Smooth muscle cell (in vitro differentiated cells): ENCODE measurements around the gene GRM8. TPM values are rescaled to one million over a fixed set of nuclear protein-coding genes. Genes with fewer than 3 reads are reported as not detected.

ENCODE experiments used
- DNase-seq: peaks from one replicate; lab custom pipeline; 2025; ENCODE audit not compliant: unreplicated experiment; lab: John Stamatoyannopoulos, UW
- H2AFZ ChIP-seq: fragments of 200-600 bp; sonication (generic); 2 replicates; pipeline ENCODE4 v1.6.0; 2016; ENCODE audit warnings: antibody characterized with exemption, low read depth, mild to moderate bottlenecking
- H3F3A ChIP-seq: fragments of 200-600 bp; sonication (generic); 2 replicates; pipeline ENCODE4 v1.6.0; 2017; ENCODE audit warnings: antibody characterized with exemption, low read depth
- H3K27ac ChIP-seq: fragments of 200-600 bp; sonication (generic); 2 replicates; pipeline ENCODE4 v1.5.1; 2016; ENCODE audit warnings: low read depth, mild to moderate bottlenecking
- H3K27me3 ChIP-seq: fragments of 200-600 bp; sonication (generic); 2 replicates; pipeline ENCODE4 v1.6.1; 2016; ENCODE audit warnings: low read depth, mild to moderate bottlenecking
- H3K36me3 ChIP-seq: fragments of 200-600 bp; sonication (generic); 2 replicates; pipeline ENCODE4 v1.5.1; 2016; ENCODE audit warnings: low read depth
- H3K4me1 ChIP-seq: fragments of 200-600 bp; sonication (generic); 2 replicates; pipeline ENCODE4 v1.5.1; 2016; ENCODE audit warnings: low read depth
- H3K4me2 ChIP-seq: fragments of 200-600 bp; sonication (generic); 2 replicates; pipeline ENCODE4 v1.6.0; 2016; ENCODE audit warnings: mild to moderate bottlenecking
- H3K4me3 ChIP-seq: fragments of 200-600 bp; sonication (generic); 2 replicates; pipeline ENCODE4 v1.5.1; 2016; ENCODE audit warnings: mild to moderate bottlenecking
- H3K79me2 ChIP-seq: fragments of 200-600 bp; sonication (generic); 2 replicates; pipeline ENCODE4 v1.6.0; 2016; ENCODE audit warnings: low read depth, mild to moderate bottlenecking
- H3K9ac ChIP-seq: fragments of 200-600 bp; sonication (generic); 2 replicates; pipeline ENCODE4 v1.6.0; 2016; ENCODE audit warnings: low read depth
- H3K9me3 ChIP-seq: fragments of 200-600 bp; sonication (generic); replicated peaks from 2 replicates; pipeline ENCODE4 v1.5.1; 2016; ENCODE audit warnings: low read depth
- H4K20me1 ChIP-seq: fragments of 200-600 bp; sonication (generic); 2 replicates; pipeline ENCODE4 v1.6.0; 2016; ENCODE audit warnings: low read depth
- CTCF ChIP-seq: fragments of 200-600 bp; sonication (generic); IDR thresholded peaks from 2 replicates; pipeline ENCODE4 v1.5.1; 2017; ENCODE audit warnings: borderline replicate concordance, mild to moderate bottlenecking, antibody characterized with exemption; ENCODE audit not compliant: insufficient read depth, poor library complexity, severe bottlenecking
- WGBS: methylation state at CpG from one replicate; pipeline ENCODE4 v1.1.7; 2016; ENCODE audit warnings: low lambda C conversion rate; 5-methylcytosine and 5-hydroxymethylcytosine counted together
- polyA plus RNA-seq: library from polyadenylated mRNA; unstranded; fragments of >200 nt; fragmentation: Nextera tagmentation; extraction: Ambion mirVana; gene quantifications from 2 replicates; pipeline ENCODE4 v1.2.1, GENCODE V29; 2016
- total RNA-seq: library from RNA; depleted of rRNA; stranded (reverse); fragments of >200 nt; gene quantifications from 2 replicates; pipeline ENCODE4 v1.2.3, GENCODE V29; 2014

The GRM8 gene
- total and polyA plus RNA-seq, 2 experiments from 2014 or later = 9.8 to 20.5 TPM

GRCh38 chr7:127251036-127251464 lies 1.7 kb downstream of the GRM8 start:
- H3K4me3 ChIP-seq = peak overlapping the region; percentile 71
- H3K27ac ChIP-seq = no peak overlapping the region
- peak overlapping the region; percentile 88 for H3K4me2 ChIP-seq
- TF ChIP-seq CTCF = no peak
- H3K36me3 ChIP-seq = no peaks in the 10 kb centered on the region
- no peaks in the 10 kb centered on the region for H3F3A ChIP-seq
- DNase-seq = no peak
- 11% methylated on average over 23 of the region's 23 CpGs for WGBS
- no peaks in the 10 kb centered on the region for H3K79me2 ChIP-seq
- no peaks in the 10 kb centered on the region for H4K20me1 ChIP-seq
- H3K9me3 ChIP-seq = no peaks in the 10 kb centered on the region
- H3K4me1 ChIP-seq = peaks cover 4% of the 10 kb centered on the region
- no peak overlapping the region for H2AFZ ChIP-seq
- no peak overlapping the region for H3K9ac ChIP-seq
- H3K27me3 ChIP-seq = peaks cover 82% of the 10 kb centered on the region

GRCh38 chr7:127250312-127251035 lies 2.3 kb downstream of the GRM8 start:
- H3K9ac ChIP-seq = no peak overlapping the region
- H3K79me2 ChIP-seq = no peaks in the 10 kb centered on the region
- peak overlapping the region; percentile 88 for H3K4me2 ChIP-seq
- no peaks in the 10 kb centered on the region for H3K36me3 ChIP-seq
- no peaks in the 10 kb centered on the region for H3K9me3 ChIP-seq
- peak overlapping the region; percentile 71 for H3K4me3 ChIP-seq
- H4K20me1 ChIP-seq = no peaks in the 10 kb centered on the region
- 38% methylated on average over 12 of the region's 12 CpGs for WGBS
- no peak for DNase-seq
- H3K27ac ChIP-seq = no peak overlapping the region
- peaks cover 83% of the 10 kb centered on the region for H3K27me3 ChIP-seq
- no peak overlapping the region for H2AFZ ChIP-seq
- TF ChIP-seq CTCF = no peak
- H3K4me1 ChIP-seq = peaks cover 4% of the 10 kb centered on the region
- no peaks in the 10 kb centered on the region for H3F3A ChIP-seq

- no peaks in the 10 kb centered on the region for H3K9me3 ChIP-seq
- 88% methylated on average over 1 of the region's 1 CpG for WGBS
- no peaks in the 10 kb centered on the region for H3K36me3 ChIP-seq
- no peak for TF ChIP-seq CTCF
- no peaks in the 10 kb centered on the region for H3K79me2 ChIP-seq
- no peaks in the 10 kb centered on the region for H4K20me1 ChIP-seq
- H3K27me3 ChIP-seq = peaks cover 50% of the 10 kb centered on the region
- no peak overlapping the region for H2AFZ ChIP-seq
- H3K4me3 ChIP-seq = no peak overlapping the region
- H3F3A ChIP-seq = no peaks in the 10 kb centered on the region
- no peaks in the 10 kb centered on the region for H3K4me1 ChIP-seq
- no peak for DNase-seq
- no peak overlapping the region for H3K4me2 ChIP-seq
- no peak overlapping the region for H3K9ac ChIP-seq
- H3K27ac ChIP-seq = no peak overlapping the region
Observed at GRCh38 chr7:127245607-127246006, 7.1 kb downstream of the GRM8 start.

GRCh38 chr7:127245002-127245401 lies 7.7 kb downstream of the GRM8 start:
- no peak for TF ChIP-seq CTCF
- Histone ChIP-seq H3F3A (no peaks in the 10 kb centered on the region), H3K27ac (no peak overlapping the region), H3K4me2 (no peak overlapping the region), H3K9me3 (no peaks in the 10 kb centered on the region), H2AFZ (no peak overlapping the region), H3K4me1 (no peaks in the 10 kb centered on the region), H3K27me3 (peaks cover 44% of the 10 kb centered on the region), H3K36me3 (no peaks in the 10 kb centered on the region), H4K20me1 (no peaks in the 10 kb centered on the region), H3K9ac (no peak overlapping the region), H3K79me2 (no peaks in the 10 kb centered on the region), H3K4me3 (no peak overlapping the region)
- DNase-seq = no peak
- 61% methylated on average over 3 of the region's 3 CpGs for WGBS
